Inflammatory macrophage treated with lipopolysaccharide for 1 hour (primary cell): ENCODE data around the gene HEPACAM.

Source experiments
- DNase-seq, 2 donors: peaks; one replicate each; pipeline ENCODE4 v3.0.0-alpha.2; 2020 to 2022

HEPACAM gene

GRCh38 chr11:124882339-124883071, 53.3 kb downstream of the HEPACAM start:
- no peak for DNase-seq

- DNase-seq, result no peak
These were observed 54.9 kb downstream of the HEPACAM start for GRCh38 chr11:124880958-124881357.

GRCh38 chr11:124880290-124880611, 55.6 kb downstream of the HEPACAM start:
- no peak for DNase-seq

GRCh38 chr11:124879493-124880289, 56.2 kb downstream of the HEPACAM start:
- DNase-seq, result no peak

- DNase-seq, result no peak
These were observed 56.9 kb downstream of the HEPACAM start for GRCh38 chr11:124878759-124879492.

GRCh38 chr11:124877910-124878758, 57.7 kb downstream of the HEPACAM start:
- DNase-seq, result no peak

GRCh38 chr11:124877631-124877909, 58.3 kb downstream of the HEPACAM start:
- DNase-seq, result no peak

GRCh38 chr11:124876818-124877630, 58.8 kb downstream of the HEPACAM start:
- no peak for DNase-seq

- peak; percentile 70 to 82 for DNase-seq
These were observed 59.7 kb downstream of the HEPACAM start for GRCh38 chr11:124875943-124876817.

- DNase-seq, result no peak
These were observed 60.4 kb downstream of the HEPACAM start for GRCh38 chr11:124875401-124875800.

- no peak for DNase-seq
These were observed 61.1 kb downstream of the HEPACAM start for GRCh38 chr11:124874571-124875255.

GRCh38 chr11:124873951-124874350, 61.9 kb downstream of the HEPACAM start:
- DNase-seq, result no peak

GRCh38 chr11:124872741-124873140, 63.1 kb downstream of the HEPACAM start:
- no peak for DNase-seq

GRCh38 chr11:124872280-124872679, 63.6 kb downstream of the HEPACAM start:
- no peak for DNase-seq

GRCh38 chr11:124870430-124870829, 65.4 kb downstream of the HEPACAM start:
- no peak for DNase-seq

- no peak for DNase-seq
These were observed 65.9 kb downstream of the HEPACAM start for GRCh38 chr11:124869856-124870387.

GRCh38 chr11:124869331-124869730, 66.5 kb downstream of the HEPACAM start:
- no peak for DNase-seq
